BE2C (cell line): ENCODE data around the gene LRRC4C.

Experiments used
- DNase-seq: peaks from one replicate; pipeline ENCODE4 v3.0.0-alpha.2; 2020
- H3K27me3 ChIP-seq: fragments of 250-450 bp; sonication (Bioruptor Pico); 2 replicates; pipeline ENCODE4 v1.5.1; 2020; ENCODE audit warnings: mild to moderate bottlenecking
- H3K36me3 ChIP-seq: fragments of 250-450 bp; sonication (Bioruptor Pico); 2 replicates; pipeline ENCODE4 v1.5.1; 2020; ENCODE audit warnings: mild to moderate bottlenecking
- H3K4me1 ChIP-seq: fragments of 250-450 bp; sonication (Bioruptor Pico); 2 replicates; pipeline ENCODE4 v1.5.1; 2020
- H3K4me3 ChIP-seq: 2 replicates; pipeline ENCODE4 v1.5.1; 2011; ENCODE audit warnings: low read depth, low read length
- H3K9me3 ChIP-seq: fragments of 250-450 bp; sonication (Bioruptor Pico); 2 replicates; pipeline ENCODE4 v1.5.1; 2020
- CTCF ChIP-seq: IDR thresholded peaks from 2 replicates; pipeline ENCODE4 v1.5.1; 2012; ENCODE audit warnings: mild to moderate bottlenecking, low read depth, low read length

LRRC4C gene

DNA sequence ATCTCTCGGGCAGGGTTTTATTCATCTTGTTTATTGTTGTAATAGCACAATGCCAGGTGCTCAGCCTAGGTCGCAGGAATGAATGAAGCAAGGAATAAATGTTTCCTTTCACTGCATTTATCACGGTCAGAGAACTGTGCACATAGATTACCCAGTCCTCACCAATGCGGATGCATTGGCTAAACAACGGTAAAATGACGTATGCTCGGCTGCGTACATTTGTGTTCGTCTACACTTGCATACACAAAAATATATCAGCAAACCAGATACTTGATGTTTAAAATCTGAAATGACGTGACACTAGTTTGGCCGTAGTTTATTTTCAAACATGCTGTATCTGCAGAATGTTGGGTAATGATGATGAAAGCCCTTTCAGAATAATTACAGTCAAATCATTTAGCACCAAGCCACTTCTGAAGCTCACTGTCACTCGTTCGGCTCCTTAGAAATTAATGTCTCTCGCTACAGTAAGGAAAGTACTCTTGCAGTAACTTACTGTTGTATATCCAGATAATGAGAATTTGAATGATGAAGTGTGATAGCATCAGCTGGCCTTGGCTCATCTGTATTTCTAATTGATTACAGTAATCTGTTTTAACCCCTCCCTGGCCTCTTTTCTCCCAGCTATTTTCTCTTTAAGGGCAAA, 268.9 kb downstream of the LRRC4C start:
- H3K36me3 ChIP-seq = no peaks in the 10 kb centered on the region
- TF ChIP-seq CTCF = no peak
- no peaks in the 10 kb centered on the region for H3K9me3 ChIP-seq
- H3K27me3 ChIP-seq = no peaks in the 10 kb centered on the region
- no peaks in the 10 kb centered on the region for H3K4me1 ChIP-seq
- DNase-seq = no peak
- H3K4me3 ChIP-seq = no peak overlapping the region

GRCh38 chr11:41189701-41190436, 269.6 kb downstream of the LRRC4C start:
- Histone ChIP-seq H3K4me1 (no peaks in the 10 kb centered on the region), H3K4me3 (no peak overlapping the region), H3K9me3 (no peaks in the 10 kb centered on the region), H3K36me3 (no peaks in the 10 kb centered on the region), H3K27me3 (no peaks in the 10 kb centered on the region)
- no peak for DNase-seq
- TF ChIP-seq CTCF = no peak

DNA sequence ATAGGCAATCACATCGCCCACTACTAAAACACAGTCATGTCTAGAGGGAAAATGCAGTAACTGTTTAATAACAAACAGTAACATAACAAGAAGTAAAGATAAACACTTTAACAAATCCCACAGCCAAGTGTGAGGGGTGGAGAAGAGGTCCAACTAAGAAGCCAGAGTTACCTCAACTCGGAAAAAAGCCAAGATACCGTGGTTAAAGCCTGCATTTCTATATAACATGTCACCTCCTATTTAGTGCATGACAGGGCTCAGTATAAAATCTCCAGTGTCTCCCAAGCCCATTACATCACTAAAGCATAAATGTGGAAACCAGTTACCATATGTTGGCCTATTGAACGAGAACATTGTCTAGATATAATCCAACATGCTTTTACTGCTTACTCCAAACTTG, 281.7 kb downstream of the LRRC4C start:
- H3K9me3 ChIP-seq = no peaks in the 10 kb centered on the region
- no peak for TF ChIP-seq CTCF
- no peak for DNase-seq

GRCh38 chr11:41175304-41175972, 284.0 kb downstream of the LRRC4C start:
- H3K27me3 ChIP-seq = no peaks in the 10 kb centered on the region
- H3K36me3 ChIP-seq = no peaks in the 10 kb centered on the region
- no peak for DNase-seq
- H3K4me3 ChIP-seq = no peak overlapping the region
- H3K4me1 ChIP-seq = no peaks in the 10 kb centered on the region
- H3K9me3 ChIP-seq = no peaks in the 10 kb centered on the region
- TF ChIP-seq CTCF = no peak

More for the DNA sequence above, 281.7 kb downstream of the LRRC4C start:
- H3K36me3 ChIP-seq = no peaks in the 10 kb centered on the region
- no peaks in the 10 kb centered on the region for H3K27me3 ChIP-seq
- no peaks in the 10 kb centered on the region for H3K4me1 ChIP-seq
- no peak overlapping the region for H3K4me3 ChIP-seq

DNA sequence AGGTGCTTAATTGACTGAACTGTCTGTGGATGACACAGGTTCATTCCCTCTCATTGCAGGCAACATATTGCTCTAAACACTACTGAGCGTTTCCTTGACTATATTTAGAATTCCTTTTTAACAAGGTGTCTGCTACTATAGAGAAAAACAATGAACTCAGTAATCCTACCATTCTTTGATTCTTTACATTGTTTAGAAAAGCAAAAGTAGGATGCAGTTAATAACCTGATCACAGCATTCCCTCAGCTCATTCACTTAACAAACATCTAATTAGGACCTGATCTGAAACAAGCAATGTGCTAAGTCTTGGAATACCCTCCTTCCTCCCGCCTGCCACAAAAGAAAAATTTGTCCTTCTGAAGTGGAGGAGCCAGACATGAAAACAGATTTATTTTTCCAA, 313.1 kb downstream of the LRRC4C start:
- H3K4me1 ChIP-seq = no peaks in the 10 kb centered on the region
- DNase-seq = no peak
- no peaks in the 10 kb centered on the region for H3K9me3 ChIP-seq

More for the DNA sequence above, 313.1 kb downstream of the LRRC4C start:
- H3K27me3 ChIP-seq = no peaks in the 10 kb centered on the region
- H3K36me3 ChIP-seq = no peaks in the 10 kb centered on the region
- no peak for TF ChIP-seq CTCF
- no peak overlapping the region for H3K4me3 ChIP-seq
